GM19240 (cell line): ENCODE data around the gene GDI2.
"Not testable (repeated sequence)": the region's sequence is repeated elsewhere in the genome, so short reads cannot be mapped to it uniquely, and the experiment has no call there.

ENCODE experiments used
- DNase-seq: peaks from one replicate; pipeline ENCODE4 v3.0.0; 2011; ENCODE audit warnings: low spot score; ENCODE audit not compliant: insufficient read length

The GDI2 gene

DNA sequence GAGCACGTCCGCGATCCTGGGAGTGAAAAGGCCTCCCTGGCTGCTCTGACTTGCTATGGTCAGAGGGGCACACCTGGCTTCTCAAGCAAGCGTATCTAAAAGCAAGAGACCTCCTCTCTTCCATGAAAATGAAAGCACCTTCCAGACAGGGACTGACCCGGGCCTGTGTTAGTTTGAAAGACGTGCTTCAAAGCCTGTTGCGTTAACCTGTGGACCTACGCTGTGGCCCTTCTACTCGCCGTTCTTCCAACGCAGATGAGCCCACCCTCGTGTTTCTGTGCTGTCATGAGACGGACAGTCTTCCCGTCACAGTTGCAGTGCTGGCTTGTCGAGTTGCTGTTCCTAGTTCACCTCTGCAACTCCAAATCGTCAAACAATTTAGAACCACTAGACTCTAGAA is 15.5 kb upstream of the GDI2 start:
- no peak for DNase-seq

DNA sequence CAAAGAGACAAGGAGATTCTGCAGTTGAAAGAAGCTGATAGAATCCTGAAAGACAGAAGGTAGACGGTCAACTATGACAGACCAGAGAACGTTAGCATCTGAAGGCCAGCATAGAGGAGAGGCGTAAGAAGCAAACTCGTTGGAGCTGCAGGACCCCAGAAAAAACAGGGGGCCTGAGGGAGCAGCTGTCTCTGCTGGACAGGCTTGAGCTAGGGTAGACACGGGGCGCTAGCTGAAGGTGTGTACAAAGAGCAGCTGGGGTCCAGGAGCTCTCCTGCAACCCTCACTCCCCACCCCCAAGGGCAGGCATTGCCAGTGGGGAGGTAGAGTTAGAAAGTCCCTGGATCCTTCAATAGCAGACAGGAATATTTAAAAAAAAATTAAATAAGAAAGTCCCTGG is 14.6 kb upstream of the GDI2 start:
- DNase-seq: no peak

DNA sequence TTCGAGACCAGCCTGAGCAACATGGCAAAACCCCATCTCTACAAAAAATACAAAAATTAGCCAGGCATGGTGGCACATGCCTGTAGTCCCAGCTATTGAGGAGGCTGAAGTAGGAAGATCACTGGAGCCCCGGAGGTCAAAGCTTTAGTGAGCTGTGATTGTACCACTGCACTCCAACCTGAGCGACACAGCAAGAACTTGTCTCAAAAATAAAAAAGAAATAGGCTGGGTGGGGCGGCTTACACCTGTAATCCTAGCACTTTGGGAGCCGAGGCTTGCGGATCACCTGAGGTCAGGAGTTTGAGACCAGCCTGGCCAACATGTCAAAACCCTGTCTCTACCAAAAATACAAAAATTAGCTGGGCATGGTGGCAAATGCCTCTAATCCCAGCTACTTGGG is 13.3 kb upstream of the GDI2 start:
- DNase-seq: not testable (repeated sequence)

DNA sequence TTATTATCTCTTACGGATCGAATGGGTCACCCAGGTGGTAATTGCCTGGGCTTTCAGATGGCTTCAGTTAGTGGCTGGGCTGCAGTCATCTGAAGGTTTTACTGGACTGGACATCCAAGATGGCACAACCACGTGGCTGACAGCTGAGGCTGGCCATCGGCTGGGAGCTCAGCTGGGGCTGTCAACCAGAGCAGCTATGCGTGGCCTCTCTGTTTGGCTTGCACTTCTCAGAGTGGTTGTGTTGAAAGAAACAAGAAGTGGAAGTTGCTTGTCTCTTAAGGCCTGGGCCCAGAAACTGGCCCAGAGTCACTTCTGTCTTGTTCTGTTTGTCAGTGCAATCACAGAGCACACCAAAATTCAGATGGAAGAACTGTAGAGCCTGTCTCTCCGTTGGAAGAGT is 5.7 kb upstream of the GDI2 start:
- no peak for DNase-seq

DNA sequence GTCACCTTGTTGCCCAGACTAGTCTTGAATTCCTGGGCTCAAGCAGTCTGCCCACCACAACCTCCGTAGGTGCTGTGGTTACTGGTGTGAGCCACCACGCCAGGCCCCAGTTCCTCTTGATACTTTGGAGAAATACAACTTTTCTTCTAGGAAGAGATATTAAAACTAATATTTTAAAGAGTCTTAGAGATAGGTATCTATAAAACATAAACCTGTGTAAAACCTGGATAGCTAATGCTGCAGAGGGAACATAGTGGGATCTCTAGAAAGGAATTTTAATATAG is 4.8 kb upstream of the GDI2 start:
- DNase-seq: no peak

DNA sequence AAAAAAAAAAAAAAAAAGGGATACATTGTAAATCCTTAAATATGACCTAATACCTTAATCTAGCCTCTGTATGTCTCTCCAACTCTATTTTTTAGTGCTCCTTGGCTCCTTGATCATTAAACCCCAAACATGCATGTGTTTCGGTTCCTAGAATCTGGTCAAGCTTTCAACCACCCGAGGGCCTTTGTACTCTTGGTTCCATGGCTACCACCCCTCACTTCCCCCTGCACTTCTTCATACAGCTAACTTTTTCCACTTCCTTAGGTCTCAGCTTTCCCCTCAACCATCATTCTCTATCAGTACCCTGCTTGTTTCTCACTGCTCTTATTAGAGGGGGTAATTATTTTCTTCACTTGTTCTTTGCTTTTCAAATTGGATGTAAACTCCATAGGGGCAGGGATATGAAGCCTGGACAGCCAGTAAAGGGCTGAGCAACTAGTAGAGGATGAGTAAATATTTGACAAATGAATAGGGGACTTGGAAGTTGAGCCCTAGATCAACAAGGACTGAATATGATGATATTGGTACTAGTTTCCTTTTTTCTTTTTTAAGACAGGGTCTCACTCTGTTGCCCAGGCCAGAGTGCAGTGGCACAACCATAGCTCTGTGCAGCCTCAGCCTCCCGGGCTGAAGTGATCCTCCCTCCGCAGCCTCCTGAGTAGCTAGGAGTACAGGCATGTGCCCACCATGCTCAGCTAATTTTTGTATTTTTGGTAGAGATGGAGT is 4.3 kb upstream of the GDI2 start:
- no peak for DNase-seq

GRCh38 chr10:5816170-5816569 is 2.9 kb upstream of the GDI2 start:
- no peak for DNase-seq

DNA sequence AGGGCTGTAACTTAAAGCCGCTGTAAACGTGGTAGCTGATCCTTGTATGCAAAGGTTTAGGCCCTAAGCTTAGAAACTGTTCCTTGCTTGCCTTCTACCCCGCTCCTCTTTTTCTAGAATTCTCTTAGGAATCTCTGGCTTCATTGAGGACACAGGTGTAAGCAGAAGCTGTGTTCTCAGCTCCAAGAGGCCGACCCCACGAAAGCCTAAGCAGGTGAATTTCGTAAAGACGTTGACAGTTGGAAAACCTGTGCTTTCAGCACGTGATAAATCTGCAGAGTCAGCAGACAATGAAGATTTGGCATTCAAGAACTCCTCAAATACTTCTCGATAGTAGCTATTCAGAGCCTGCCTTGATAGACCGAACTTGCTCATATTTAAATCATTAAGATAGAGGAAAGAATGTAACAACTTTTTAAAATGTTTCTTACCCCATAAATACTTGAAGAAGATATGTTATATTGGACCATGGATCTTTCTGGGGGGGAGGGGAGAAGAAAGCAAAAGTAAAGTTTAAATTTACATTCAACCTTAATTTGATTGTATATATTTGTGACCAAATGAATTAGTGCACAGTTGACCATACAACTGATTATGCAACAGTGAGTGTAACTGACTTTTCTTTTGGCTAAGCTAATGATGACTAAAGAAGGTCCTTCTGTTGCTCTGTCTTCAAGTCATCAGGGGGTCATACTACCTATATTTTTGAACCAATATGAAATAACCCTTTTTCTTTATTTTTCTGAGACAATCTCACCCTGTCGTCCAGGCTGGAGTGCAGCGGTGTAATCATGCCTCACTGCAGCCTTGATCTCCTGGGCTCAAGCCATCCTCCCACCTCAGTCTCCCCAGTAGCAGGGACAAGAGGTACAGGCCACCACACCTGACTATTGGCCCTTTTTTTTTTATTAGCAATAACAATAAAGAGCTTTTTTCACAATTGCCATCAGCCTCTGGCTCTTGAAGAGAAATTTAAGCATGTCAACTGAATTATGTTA is 1.2 kb upstream of the GDI2 start:
- no peak for DNase-seq

GRCh38 chr10:5813091-5813340 is 218 bp downstream of the GDI2 start:
- no peak for DNase-seq

GRCh38 chr10:5812283-5813090 is 747 bp downstream of the GDI2 start:
- no peak for DNase-seq

GRCh38 chr10:5811387-5811821 is 1.8 kb downstream of the GDI2 start:
- DNase-seq: no peak

GRCh38 chr10:5810225-5810624 is 3.0 kb downstream of the GDI2 start:
- no peak for DNase-seq

DNA sequence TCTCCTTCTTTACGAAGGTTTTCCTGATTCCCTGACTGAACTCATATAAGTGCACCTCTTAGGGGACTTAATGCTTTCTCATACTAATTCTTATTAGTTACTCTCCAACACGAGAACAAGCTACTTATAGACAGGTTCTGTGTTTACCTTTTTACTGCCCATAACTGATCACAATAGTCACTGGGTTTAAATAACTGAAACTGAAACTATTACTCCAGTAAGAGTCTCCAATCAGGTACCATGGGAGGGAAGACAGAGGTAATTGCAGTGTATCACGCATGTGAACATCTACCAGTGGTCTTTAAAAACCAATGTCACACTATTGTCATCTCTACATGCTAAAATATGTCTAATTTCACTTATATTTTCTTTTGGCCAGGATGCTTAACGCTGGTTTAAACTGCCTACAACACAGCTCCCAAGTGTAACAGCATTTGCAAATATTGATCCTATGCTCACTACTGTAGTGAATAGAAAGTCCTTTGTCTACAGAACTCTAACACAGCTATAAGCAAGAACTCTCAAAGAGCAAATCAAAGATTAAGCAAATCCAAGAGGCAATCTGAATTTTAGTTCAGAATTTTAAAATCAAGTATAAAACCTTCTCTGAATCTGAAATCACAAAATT is 3.6 kb downstream of the GDI2 start:
- no peak for DNase-seq

- not testable (repeated sequence) for DNase-seq
These were observed 4.3 kb downstream of the GDI2 start for GRCh38 chr10:5808783-5809392.

GRCh38 chr10:5806745-5807144 is 6.5 kb downstream of the GDI2 start:
- DNase-seq: no peak

DNA sequence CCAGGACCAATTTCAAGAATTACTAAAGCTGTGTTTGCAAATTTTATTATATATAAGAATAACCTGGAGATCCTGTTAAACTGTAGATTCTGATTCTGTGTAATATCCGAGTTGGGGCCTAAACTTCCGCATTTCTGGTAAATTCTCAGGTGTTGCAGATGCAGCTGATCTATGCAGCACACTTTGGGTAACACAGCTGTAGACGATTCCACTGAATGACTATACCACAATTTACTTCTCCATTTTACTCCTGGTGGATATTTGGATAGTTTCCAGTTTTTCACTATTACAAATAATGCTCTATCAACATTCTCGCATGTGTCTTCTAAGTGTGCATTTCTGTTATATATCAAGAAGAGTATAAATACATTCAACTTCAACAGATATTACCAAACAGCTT is 7.5 kb downstream of the GDI2 start:
- DNase-seq: no peak

- DNase-seq: no peak
These were observed 8.0 kb downstream of the GDI2 start for GRCh38 chr10:5805260-5805659.

DNA sequence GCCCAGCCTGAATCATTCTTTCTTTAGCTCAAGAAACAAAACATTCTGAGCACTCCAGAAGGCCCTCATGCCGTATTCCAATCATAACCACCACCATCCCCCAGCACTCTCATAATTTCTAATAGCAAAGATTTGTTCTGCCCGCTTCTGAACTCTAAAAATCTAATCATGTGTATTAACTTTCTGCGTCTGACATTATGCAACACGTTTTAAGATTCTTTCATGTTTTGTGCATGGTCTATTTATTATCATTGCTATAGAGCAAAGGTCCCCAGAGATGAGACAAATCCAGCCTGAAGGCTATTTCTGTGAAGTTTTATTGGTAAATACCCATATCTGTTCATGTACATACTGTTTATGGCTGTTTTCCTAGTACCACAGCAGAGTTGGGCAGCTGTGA is 8.8 kb downstream of the GDI2 start:
- DNase-seq: no peak

GRCh38 chr10:5800782-5801181 is 12.5 kb downstream of the GDI2 start:
- DNase-seq: no peak

- DNase-seq: no peak
These were observed 19.0 kb downstream of the GDI2 start for GRCh38 chr10:5794236-5794635.

GRCh38 chr10:5789626-5790025 is 23.6 kb downstream of the GDI2 start:
- no peak for DNase-seq
